Mesendoderm (in vitro differentiated cells): ENCODE data around the gene CFC1.
"Not testable (repeated sequence)": the region's sequence is repeated elsewhere in the genome, so short reads cannot be mapped to it uniquely, and the experiment has no call there.

ENCODE experiments used
- DNase-seq: peaks from one replicate; pipeline ENCODE4 v3.0.0; 2013
- H2AK5ac ChIP-seq: 2 replicates; pipeline ENCODE4 v1.6.1; 2013; ENCODE audit warnings: low read length, inconsistent platforms
- H2BK120ac ChIP-seq: 2 replicates; pipeline ENCODE4 v1.6.1; 2013; ENCODE audit warnings: low read depth, mild to moderate bottlenecking, low read length, moderate library complexity, mixed read lengths
- H2BK15ac ChIP-seq: replicated peaks from 2 replicates; pipeline ENCODE4 v1.6.1; 2013; ENCODE audit warnings: low read depth, mild to moderate bottlenecking, moderate library complexity
- H2BK5ac ChIP-seq: 2 replicates; pipeline ENCODE4 v1.6.1; 2013; ENCODE audit warnings: low read length, inconsistent platforms
- H3K18ac ChIP-seq: 2 replicates; pipeline ENCODE4 v1.6.1; 2013; ENCODE audit warnings: mild to moderate bottlenecking, low read length, mixed read lengths
- H3K23ac ChIP-seq: one replicate; pipeline ENCODE4 v1.6.1; 2013; ENCODE audit warnings: low read length
- H3K27ac ChIP-seq: 2 replicates; pipeline ENCODE4 v1.5.1; 2013; ENCODE audit warnings: low read depth, mild to moderate bottlenecking, inconsistent platforms, low read length, moderate library complexity
- H3K27me3 ChIP-seq: 2 replicates; pipeline ENCODE4 v1.6.1; 2013; ENCODE audit warnings: low read length, control low read depth, mild to moderate bottlenecking, inconsistent platforms; ENCODE audit not compliant: insufficient read depth, poor library complexity
- H3K36me3 ChIP-seq: 2 replicates; pipeline ENCODE4 v1.6.1; 2013; ENCODE audit warnings: low read length, inconsistent platforms; ENCODE audit not compliant: control insufficient read depth, insufficient read depth
- H3K4ac ChIP-seq: one replicate; pipeline ENCODE4 v1.6.1; 2013; ENCODE audit warnings: low read depth, mild to moderate bottlenecking, low read length, moderate library complexity
- H3K4me1 ChIP-seq: 2 replicates; pipeline ENCODE4 v1.6.1; 2013; ENCODE audit warnings: low read depth, low read length, inconsistent platforms; ENCODE audit not compliant: control insufficient read depth
- H3K4me2 ChIP-seq: 2 replicates; pipeline ENCODE4 v1.6.1; 2013; ENCODE audit warnings: low read length
- H3K4me3 ChIP-seq: 2 replicates; pipeline ENCODE4 v1.5.1; 2013; ENCODE audit warnings: mild to moderate bottlenecking, low read length
- H3K56ac ChIP-seq: one replicate; pipeline ENCODE4 v1.6.1; 2013; ENCODE audit warnings: low read length
- H3K79me1 ChIP-seq: 2 replicates; pipeline ENCODE4 v1.6.1; 2013; ENCODE audit warnings: low read length, inconsistent platforms
- H3K79me2 ChIP-seq: 2 replicates; pipeline ENCODE4 v1.6.1; 2013; ENCODE audit warnings: mild to moderate bottlenecking, low read length; ENCODE audit not compliant: control insufficient read depth, insufficient read depth
- H3K9ac ChIP-seq: 2 replicates; pipeline ENCODE4 v1.6.1; 2013; ENCODE audit warnings: low read length, inconsistent platforms
- H4K5ac ChIP-seq: one replicate; pipeline ENCODE4 v1.6.1; 2013; ENCODE audit warnings: low read length
- H4K8ac ChIP-seq: one replicate; pipeline ENCODE4 v1.6.1; 2013; ENCODE audit warnings: low read depth, mild to moderate bottlenecking, control low read depth, low read length, moderate library complexity
- WGBS: extraction: QIAGEN DNeasy Blood & Tissue Kit; methylation state at CpG from one replicate; pipeline ENCODE4 v1.1.7; 2013; ENCODE audit warnings: low lambda C conversion rate, missing lambda C conversion rate; ENCODE audit not compliant: insufficient coverage; ENCODE audit errors: extremely low coverage; 5-methylcytosine and 5-hydroxymethylcytosine counted together

CFC1 gene

DNA sequence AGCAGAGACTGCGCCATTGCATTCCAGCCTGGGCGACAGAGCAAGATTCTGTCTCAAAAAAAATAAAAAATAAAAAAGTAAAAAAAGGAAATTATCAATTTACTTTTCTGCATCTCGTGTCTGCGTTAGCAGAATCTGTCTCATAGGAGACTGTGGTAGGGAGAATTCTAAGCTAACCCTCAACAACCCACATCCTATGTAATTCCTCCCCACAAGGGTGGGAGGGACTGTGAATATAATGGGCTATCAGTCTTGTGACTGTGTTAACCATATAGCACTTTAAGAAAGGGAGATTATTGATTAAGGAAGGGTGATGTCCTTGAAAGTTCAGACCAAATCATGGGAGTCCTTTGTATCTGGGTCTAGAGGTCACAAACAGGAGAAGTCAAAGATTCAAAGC is 33.2 kb downstream of the CFC1 start:
- not testable (repeated sequence) for H3K79me1 ChIP-seq

DNA sequence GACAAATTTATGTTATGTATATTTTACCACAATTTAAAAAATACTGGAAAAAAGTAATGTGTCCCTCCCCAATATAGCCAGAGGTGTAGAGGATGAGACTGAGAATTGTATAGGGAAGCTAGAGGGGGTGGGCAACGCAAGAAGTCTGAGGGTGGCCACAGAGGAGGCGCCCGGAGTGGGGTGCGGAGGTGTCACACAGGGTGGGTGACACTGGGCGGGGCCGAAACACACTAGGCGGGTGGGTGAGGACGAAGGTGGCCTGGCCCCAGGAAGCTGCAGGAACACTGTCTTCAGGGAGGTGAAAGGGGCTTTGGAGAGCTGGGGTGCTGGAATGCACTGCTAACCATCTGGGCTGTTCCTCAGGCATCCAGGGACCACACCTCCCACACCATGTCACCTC is 42.9 kb downstream of the CFC1 start:
- not testable (repeated sequence) for H3K18ac ChIP-seq, H2BK15ac ChIP-seq, H2BK120ac ChIP-seq, H3K4me2 ChIP-seq, H2BK5ac ChIP-seq, H4K5ac ChIP-seq, H3K23ac ChIP-seq, H3K79me2 ChIP-seq, H3K9ac ChIP-seq, H3K4me3 ChIP-seq, H3K56ac ChIP-seq, H3K36me3 ChIP-seq, DNase-seq, H3K27me3 ChIP-seq, H2AK5ac ChIP-seq, H3K27ac ChIP-seq, H3K79me1 ChIP-seq, H4K8ac ChIP-seq, H3K4me1 ChIP-seq, H3K4ac ChIP-seq
- WGBS = no CpG with 5 or more reads among the region's 8 CpGs

More for the DNA sequence above, 33.2 kb downstream of the CFC1 start:
- H3K4me2 ChIP-seq, H2AK5ac ChIP-seq, H2BK15ac ChIP-seq, H2BK120ac ChIP-seq, H3K9ac ChIP-seq, H3K27ac ChIP-seq, DNase-seq, H4K5ac ChIP-seq, H2BK5ac ChIP-seq, H3K27me3 ChIP-seq, H3K23ac ChIP-seq, H3K4me1 ChIP-seq, H4K8ac ChIP-seq, H3K18ac ChIP-seq, H3K79me2 ChIP-seq, H3K56ac ChIP-seq, H3K36me3 ChIP-seq, H3K4ac ChIP-seq, H3K4me3 ChIP-seq: not testable (repeated sequence)
- WGBS = no CpG with 5 or more reads among the region's 4 CpGs

DNA sequence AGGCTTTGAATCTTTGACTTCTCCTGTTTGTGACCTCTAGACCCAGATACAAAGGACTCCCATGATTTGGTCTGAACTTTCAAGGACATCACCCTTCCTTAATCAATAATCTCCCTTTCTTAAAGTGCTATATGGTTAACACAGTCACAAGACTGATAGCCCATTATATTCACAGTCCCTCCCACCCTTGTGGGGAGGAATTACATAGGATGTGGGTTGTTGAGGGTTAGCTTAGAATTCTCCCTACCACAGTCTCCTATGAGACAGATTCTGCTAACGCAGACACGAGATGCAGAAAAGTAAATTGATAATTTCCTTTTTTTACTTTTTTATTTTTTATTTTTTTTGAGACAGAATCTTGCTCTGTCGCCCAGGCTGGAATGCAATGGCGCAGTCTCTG is 45.2 kb downstream of the CFC1 start:
- no CpG with 5 or more reads among the region's 4 CpGs for WGBS
- not testable (repeated sequence) for H4K5ac ChIP-seq, H3K9ac ChIP-seq, H2BK15ac ChIP-seq, H2BK120ac ChIP-seq, H3K36me3 ChIP-seq, H3K27ac ChIP-seq, H3K79me1 ChIP-seq, H4K8ac ChIP-seq, H3K56ac ChIP-seq, H3K4me2 ChIP-seq, H3K4me1 ChIP-seq, H3K4me3 ChIP-seq, H3K4ac ChIP-seq, DNase-seq, H3K18ac ChIP-seq, H3K27me3 ChIP-seq, H2BK5ac ChIP-seq, H3K23ac ChIP-seq, H3K79me2 ChIP-seq, H2AK5ac ChIP-seq

DNA sequence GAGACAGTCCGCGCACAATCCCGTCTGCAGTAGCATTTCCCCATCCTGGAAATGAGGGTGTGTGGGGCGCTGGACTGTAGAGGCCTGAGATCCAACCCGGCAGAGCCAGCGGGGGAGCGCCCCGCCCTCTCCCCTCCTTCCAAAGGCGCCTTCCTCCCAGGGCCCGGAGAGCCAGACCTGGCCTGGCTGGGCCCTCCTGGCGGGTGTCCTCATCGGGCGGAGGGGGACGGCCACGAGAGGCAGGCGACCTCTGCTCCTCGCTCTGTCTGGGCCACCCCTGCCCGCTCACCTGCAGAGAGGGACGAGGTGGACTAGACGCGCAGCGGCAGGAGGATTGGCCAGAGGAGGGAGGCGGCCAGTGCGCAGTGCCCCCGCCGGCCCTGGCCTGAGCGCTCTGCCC is 49.9 kb downstream of the CFC1 start:
- H3K79me1 ChIP-seq, H3K4ac ChIP-seq, H4K8ac ChIP-seq, H3K27ac ChIP-seq, H4K5ac ChIP-seq, H3K56ac ChIP-seq, H2BK5ac ChIP-seq, H3K4me3 ChIP-seq, H3K4me1 ChIP-seq, H3K9ac ChIP-seq, H3K18ac ChIP-seq, H3K23ac ChIP-seq, H2BK120ac ChIP-seq, H3K4me2 ChIP-seq, H3K36me3 ChIP-seq, DNase-seq, H2AK5ac ChIP-seq, H3K27me3 ChIP-seq, H3K79me2 ChIP-seq, H2BK15ac ChIP-seq: not testable (repeated sequence)
- WGBS = no CpG with 5 or more reads among the region's 27 CpGs

DNA sequence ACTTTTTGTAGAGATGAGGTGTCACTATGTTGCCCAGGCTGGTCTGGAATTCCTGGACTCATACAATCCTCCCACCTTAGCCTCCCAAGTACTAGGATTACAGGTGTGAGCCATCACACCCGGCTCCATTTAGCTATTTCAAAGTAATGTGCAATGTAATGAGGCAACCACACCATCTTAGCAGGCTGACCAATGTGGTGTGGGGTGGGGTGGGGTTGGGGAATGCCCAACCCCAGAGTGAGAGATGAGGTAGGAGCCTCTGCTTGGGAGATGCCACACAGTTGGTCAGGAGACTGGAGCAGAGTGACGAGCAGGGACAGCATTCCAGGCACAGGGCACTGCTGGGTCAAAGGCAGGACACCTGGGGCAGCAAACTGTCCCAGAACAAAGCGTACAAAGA is 51.0 kb downstream of the CFC1 start:
- H4K8ac ChIP-seq, H3K36me3 ChIP-seq, H3K4me1 ChIP-seq, H2AK5ac ChIP-seq, H3K4me3 ChIP-seq, H2BK5ac ChIP-seq, H3K56ac ChIP-seq, H3K27ac ChIP-seq, H3K9ac ChIP-seq, H3K4me2 ChIP-seq, H3K79me1 ChIP-seq, H2BK15ac ChIP-seq, H3K23ac ChIP-seq, DNase-seq, H2BK120ac ChIP-seq, H3K4ac ChIP-seq, H3K18ac ChIP-seq, H3K79me2 ChIP-seq, H3K27me3 ChIP-seq, H4K5ac ChIP-seq: not testable (repeated sequence)
- WGBS = no CpG with 5 or more reads among the region's 3 CpGs

DNA sequence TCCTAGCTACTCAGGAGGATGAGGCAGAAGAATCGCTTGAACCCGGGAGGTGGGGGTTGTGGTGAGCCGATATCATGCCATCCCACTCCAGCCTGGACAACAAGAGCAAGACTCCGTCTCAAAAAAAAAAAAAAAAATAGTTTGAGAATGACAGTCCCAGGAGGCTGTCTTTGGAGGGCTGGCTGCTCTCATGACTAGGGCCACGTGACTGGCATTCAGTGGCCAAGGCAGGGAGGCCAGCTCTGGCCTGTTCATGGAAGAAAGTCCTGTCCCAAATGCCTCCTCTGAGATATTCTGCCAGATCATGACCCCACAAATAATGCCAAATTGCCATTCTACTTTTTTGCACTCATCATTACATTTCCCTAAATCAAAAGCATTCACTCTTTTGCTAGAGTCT is 54.4 kb downstream of the CFC1 start:
- H3K18ac ChIP-seq, H3K27me3 ChIP-seq, DNase-seq, H3K79me1 ChIP-seq, H4K5ac ChIP-seq, H2BK15ac ChIP-seq, H2BK5ac ChIP-seq, H3K4me2 ChIP-seq, H3K23ac ChIP-seq, H3K4me1 ChIP-seq, H2BK120ac ChIP-seq, H3K4me3 ChIP-seq, H3K56ac ChIP-seq, H2AK5ac ChIP-seq, H3K9ac ChIP-seq, H3K36me3 ChIP-seq, H3K4ac ChIP-seq, H3K79me2 ChIP-seq, H3K27ac ChIP-seq, H4K8ac ChIP-seq: not testable (repeated sequence)
- no CpG with 5 or more reads among the region's 5 CpGs for WGBS
